ENCODE measurements around the gene GPR143.

DNA sequence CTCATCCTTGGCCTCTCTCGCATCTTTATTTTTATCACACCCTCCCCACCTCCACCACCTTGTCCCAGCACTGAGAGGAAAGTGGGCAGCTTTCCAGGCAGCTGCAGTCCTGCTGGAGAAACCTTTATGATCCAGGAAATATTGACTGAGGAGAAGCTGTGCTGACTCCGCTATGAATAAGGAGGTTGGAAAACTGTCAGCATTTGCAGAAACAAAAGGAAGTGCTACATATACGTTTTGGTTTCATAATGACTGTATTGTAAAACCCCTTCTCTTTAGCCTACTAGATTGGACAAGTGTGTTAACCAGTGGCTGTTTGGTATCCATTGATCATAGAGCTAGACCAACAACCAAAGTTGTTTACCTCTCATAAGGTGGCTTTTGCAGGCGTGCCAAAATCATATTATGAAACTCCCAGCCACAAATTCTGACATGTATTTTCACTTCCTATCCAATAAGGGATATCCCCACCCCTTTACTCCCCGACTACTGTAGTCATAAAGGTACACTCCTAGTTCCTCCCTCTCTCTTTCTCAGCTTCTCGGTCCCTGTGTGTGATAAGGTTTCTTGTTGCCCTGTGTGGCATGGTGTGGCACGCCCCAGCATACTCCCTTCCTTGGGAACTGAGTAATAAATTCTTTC is 88.4 kb downstream of the GPR143 start:
- TF ChIP-seq ARNTL (CRISPR knock-in tag; IDR thresholded peaks at IDR 0.05; ENCODE audit: borderline replicate concordance, low read depth), result no peak
- TF ChIP-seq SNAI2 (CRISPR knock-in tag; IDR thresholded peaks at IDR 0.05), result no peak
- TF ChIP-seq ZNF8 (CRISPR knock-in tag; IDR thresholded peaks at IDR 0.05), result no peak
- TF ChIP-seq, protein P1, sequence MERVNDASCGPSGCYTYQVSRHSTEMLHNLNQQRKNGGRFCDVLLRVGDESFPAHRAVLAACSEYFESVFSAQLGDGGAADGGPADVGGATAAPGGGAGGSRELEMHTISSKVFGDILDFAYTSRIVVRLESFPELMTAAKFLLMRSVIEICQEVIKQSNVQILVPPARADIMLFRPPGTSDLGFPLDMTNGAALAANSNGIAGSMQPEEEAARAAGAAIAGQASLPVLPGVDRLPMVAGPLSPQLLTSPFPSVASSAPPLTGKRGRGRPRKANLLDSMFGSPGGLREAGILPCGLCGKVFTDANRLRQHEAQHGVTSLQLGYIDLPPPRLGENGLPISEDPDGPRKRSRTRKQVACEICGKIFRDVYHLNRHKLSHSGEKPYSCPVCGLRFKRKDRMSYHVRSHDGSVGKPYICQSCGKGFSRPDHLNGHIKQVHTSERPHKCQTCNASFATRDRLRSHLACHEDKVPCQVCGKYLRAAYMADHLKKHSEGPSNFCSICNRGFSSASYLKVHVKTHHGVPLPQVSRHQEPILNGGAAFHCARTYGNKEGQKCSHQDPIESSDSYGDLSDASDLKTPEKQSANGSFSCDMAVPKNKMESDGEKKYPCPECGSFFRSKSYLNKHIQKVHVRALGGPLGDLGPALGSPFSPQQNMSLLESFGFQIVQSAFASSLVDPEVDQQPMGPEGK (CRISPR knock-in tag; IDR thresholded peaks at IDR 0.05; ENCODE audit: borderline replicate concordance), result no peak
- TF ChIP-seq, protein P2, sequence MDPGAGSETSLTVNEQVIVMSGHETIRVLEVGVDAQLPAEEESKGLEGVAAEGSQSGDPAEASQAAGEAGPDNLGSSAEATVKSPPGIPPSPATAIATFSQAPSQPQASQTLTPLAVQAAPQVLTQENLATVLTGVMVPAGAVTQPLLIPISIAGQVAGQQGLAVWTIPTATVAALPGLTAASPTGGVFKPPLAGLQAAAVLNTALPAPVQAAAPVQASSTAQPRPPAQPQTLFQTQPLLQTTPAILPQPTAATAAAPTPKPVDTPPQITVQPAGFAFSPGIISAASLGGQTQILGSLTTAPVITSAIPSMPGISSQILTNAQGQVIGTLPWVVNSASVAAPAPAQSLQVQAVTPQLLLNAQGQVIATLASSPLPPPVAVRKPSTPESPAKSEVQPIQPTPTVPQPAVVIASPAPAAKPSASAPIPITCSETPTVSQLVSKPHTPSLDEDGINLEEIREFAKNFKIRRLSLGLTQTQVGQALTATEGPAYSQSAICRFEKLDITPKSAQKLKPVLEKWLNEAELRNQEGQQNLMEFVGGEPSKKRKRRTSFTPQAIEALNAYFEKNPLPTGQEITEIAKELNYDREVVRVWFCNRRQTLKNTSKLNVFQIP (CRISPR knock-in tag; IDR thresholded peaks at IDR 0.05; ENCODE audit: borderline replicate concordance, low read depth), result no peak
- TF ChIP-seq RARB (CRISPR knock-in tag; IDR thresholded peaks at IDR 0.05), result no peak
- TF ChIP-seq ISL1 (CRISPR knock-in tag; IDR thresholded peaks at IDR 0.05), result no peak
- TF ChIP-seq ZFP30 (CRISPR knock-in tag; IDR thresholded peaks at IDR 0.05), result no peak
